Keratinocyte (primary cell): ENCODE measurements around the gene LMAN1. TPM values are rescaled to one million over a fixed set of nuclear protein-coding genes. Genes with fewer than 3 reads are reported as not detected.

Experiments used
- DNase-seq: peaks from one replicate; pipeline ENCODE4 v3.0.0-alpha.2; 2011; ENCODE audit warnings: low read depth, missing footprints, low spot score
- FAIRE-seq: peaks from 2 replicates; lab custom pipeline; 2011; peaks lifted over from hg19 to GRCh38; lab: Jason Lieb, UNC
- H2AFZ ChIP-seq: 2 replicates; pipeline ENCODE4 v1.6.0; 2012; ENCODE audit warnings: low read length, control low read depth, inconsistent platforms; ENCODE audit not compliant: control insufficient read depth
- H3K27ac ChIP-seq: 2 replicates; pipeline ENCODE4 v1.5.1; 2011; ENCODE audit warnings: low read length; ENCODE audit not compliant: control insufficient read depth, insufficient read depth
- H3K27me3 ChIP-seq: 3 replicates; pipeline ENCODE4 v1.6.0; 2011; ENCODE audit warnings: low read length; ENCODE audit not compliant: control insufficient read depth, insufficient read depth; ENCODE audit errors: extremely low read depth
- H3K36me3 ChIP-seq, 2 experiments: 2 replicates in 1 of 2; 3 replicates in 1 of 2; pipeline ENCODE4 v1.5.1; 2011; ENCODE audit warnings: low read length in 2 of 2, mild to moderate bottlenecking in 1 of 2; ENCODE audit not compliant: control insufficient read depth in 2 of 2, insufficient read depth in 2 of 2; ENCODE audit errors: extremely low read depth in 1 of 2
- H3K4me1 ChIP-seq: 3 replicates; pipeline ENCODE4 v1.5.1; 2011; ENCODE audit warnings: low read length; ENCODE audit not compliant: control insufficient read depth, insufficient read depth; ENCODE audit errors: extremely low read depth
- H3K4me2 ChIP-seq: 3 replicates; pipeline ENCODE4 v1.6.0; 2011; ENCODE audit warnings: low read depth, low read length; ENCODE audit not compliant: control insufficient read depth, insufficient read depth; ENCODE audit errors: extremely low read depth
- H3K4me3 ChIP-seq, 3 experiments: fragments of 200-600 bp in 1 of 3; sonication (generic) in 1 of 3; 2 replicates in 2 of 3; 3 replicates in 1 of 3; pipeline ENCODE4 v1.5.1; 2011 to 2016; ENCODE audit warnings: low read length in 3 of 3, mild to moderate bottlenecking in 3 of 3, control low read depth in 2 of 3, inconsistent platforms in 1 of 3, low read depth in 1 of 3, mixed read lengths in 1 of 3, mixed run types in 1 of 3, moderate library complexity in 1 of 3; ENCODE audit not compliant: control insufficient read depth in 2 of 3, insufficient read depth in 2 of 3; ENCODE audit errors: extremely low read depth in 1 of 3
- H3K79me2 ChIP-seq: 2 replicates; pipeline ENCODE4 v1.6.0; 2012; ENCODE audit warnings: low read length; ENCODE audit not compliant: control insufficient read depth, insufficient read depth
- H3K9ac ChIP-seq: 3 replicates; pipeline ENCODE4 v1.6.0; 2011; ENCODE audit warnings: low read length; ENCODE audit not compliant: control insufficient read depth, insufficient read depth; ENCODE audit errors: extremely low read depth
- H3K9me1 ChIP-seq: 3 replicates; pipeline ENCODE4 v1.6.0; 2011; ENCODE audit warnings: low read length; ENCODE audit not compliant: control insufficient read depth, insufficient read depth; ENCODE audit errors: extremely low read depth
- H3K9me3 ChIP-seq: 2 replicates; pipeline ENCODE4 v1.5.1; 2012; ENCODE audit warnings: low read depth, low read length; ENCODE audit not compliant: control insufficient read depth
- H4K20me1 ChIP-seq: 3 replicates; pipeline ENCODE4 v1.6.0; 2011; ENCODE audit warnings: low read length; ENCODE audit not compliant: control insufficient read depth, insufficient read depth; ENCODE audit errors: extremely low read depth
- EZH2 ChIP-seq: IDR thresholded peaks from one replicate; pipeline ENCODE4 v1.6.1; 2012; ENCODE audit warnings: inconsistent platforms, mild to moderate bottlenecking, low read length, moderate library complexity
- dilution Hi-C: fragments of 300-500 bp; cut with MboI; formaldehyde crosslinking; loops from one replicate; pipeline ENCODE4 v1.7.0; 2020; ENCODE audit warnings: low sequenced_read_pairs; ENCODE audit not compliant: extremely low pct_ligation_motif_present
- polyA plus RNA-seq, 5 experiments: library from polyadenylated mRNA; depleted of rRNA in 3 of 5; stranded (reverse) in 3 of 5; stranded (forward) in 1 of 5; unstranded in 1 of 5; fragments of >200 nt; gene quantifications; 1 replicate in 1 of 5; 2 replicates in 3 of 5; 3 replicates in 1 of 5; pipeline versions ENCODE4 v1.2.1 to v1.2.3, GENCODE V29; 2011 to 2012; ENCODE audit warnings: missing spikeins in 2 of 5, low read depth in 1 of 5, low replicate concordance in 1 of 5
- TF ChIP-seq, protein P1 (sequence below), 3 experiments: IDR thresholded peaks in 1 of 3; conservative IDR thresholded peaks in 1 of 3; optimal IDR thresholded peaks in 1 of 3; 2 replicates in 2 of 3; 3 replicates in 1 of 3; pipeline versions ENCODE3 to v1.5.1; 2011; ENCODE audit warnings: low read length in 3 of 3, mild to moderate bottlenecking in 3 of 3, moderate library complexity in 2 of 3, control low read depth in 1 of 3, inconsistent platforms in 1 of 3; ENCODE audit not compliant: insufficient read depth in 2 of 3; ENCODE audit errors: extremely low read depth in 1 of 3

The LMAN1 gene
- polyA plus RNA-seq, 1 donor (not counting 4 experiments of a cell fraction or from before 2014, with no cell fraction given) = 55.6 TPM

DNA sequence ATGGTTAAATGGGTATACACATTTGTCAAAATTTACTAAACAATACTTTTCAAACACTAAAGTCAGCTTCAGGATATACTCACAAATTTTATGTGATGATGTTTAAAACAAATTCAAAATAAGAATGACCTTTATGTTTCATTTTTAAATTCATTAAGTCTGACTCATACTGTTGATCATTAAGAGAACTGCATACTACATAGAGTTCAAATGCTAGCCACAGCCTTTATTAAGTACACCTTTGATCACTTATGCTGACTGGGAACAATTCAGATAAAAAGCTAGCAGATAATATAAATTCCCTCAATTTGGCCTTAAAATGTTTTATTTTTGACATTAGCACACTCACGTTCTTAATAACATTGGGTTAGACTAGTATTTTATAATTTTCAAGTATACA is 14.1 kb downstream of the LMAN1 start:
- Histone ChIP-seq H3K4me1 (no peaks in the 10 kb centered on the region), H3K9me1 (peaks cover under 1% of the 10 kb centered on the region), H3K79me2 (peaks cover 28% of the 10 kb centered on the region), H3K27me3 (no peaks in the 10 kb centered on the region), H3K36me3 (peaks cover 10 to 26% of the 10 kb centered on the region in 2 experiments), H3K9me3 (no peaks in the 10 kb centered on the region), H2AFZ (no peak overlapping the region), H3K4me3 (no peak overlapping the region), H3K27ac (no peak overlapping the region), H4K20me1 (peaks cover 4% of the 10 kb centered on the region), H3K4me2 (no peak overlapping the region), H3K9ac (no peak overlapping the region)
- dilution Hi-C loops = no loop called here
- no peak for DNase-seq
- TF ChIP-seq, protein P1, sequence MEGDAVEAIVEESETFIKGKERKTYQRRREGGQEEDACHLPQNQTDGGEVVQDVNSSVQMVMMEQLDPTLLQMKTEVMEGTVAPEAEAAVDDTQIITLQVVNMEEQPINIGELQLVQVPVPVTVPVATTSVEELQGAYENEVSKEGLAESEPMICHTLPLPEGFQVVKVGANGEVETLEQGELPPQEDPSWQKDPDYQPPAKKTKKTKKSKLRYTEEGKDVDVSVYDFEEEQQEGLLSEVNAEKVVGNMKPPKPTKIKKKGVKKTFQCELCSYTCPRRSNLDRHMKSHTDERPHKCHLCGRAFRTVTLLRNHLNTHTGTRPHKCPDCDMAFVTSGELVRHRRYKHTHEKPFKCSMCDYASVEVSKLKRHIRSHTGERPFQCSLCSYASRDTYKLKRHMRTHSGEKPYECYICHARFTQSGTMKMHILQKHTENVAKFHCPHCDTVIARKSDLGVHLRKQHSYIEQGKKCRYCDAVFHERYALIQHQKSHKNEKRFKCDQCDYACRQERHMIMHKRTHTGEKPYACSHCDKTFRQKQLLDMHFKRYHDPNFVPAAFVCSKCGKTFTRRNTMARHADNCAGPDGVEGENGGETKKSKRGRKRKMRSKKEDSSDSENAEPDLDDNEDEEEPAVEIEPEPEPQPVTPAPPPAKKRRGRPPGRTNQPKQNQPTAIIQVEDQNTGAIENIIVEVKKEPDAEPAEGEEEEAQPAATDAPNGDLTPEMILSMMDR (optimal IDR thresholded peaks at IDR 0.05 in 1 of 3, IDR thresholded peaks at IDR 0.05 in 1 of 3, conservative IDR thresholded peaks at IDR 0.05 in 1 of 3; ENCODE audit: extremely low read depth in 1 of 3, insufficient read depth in 2 of 3, low read length in 3 of 3) = no peak
- TF ChIP-seq EZH2 = no peak
- FAIRE-seq = no peak

- no peak overlapping the region for H2AFZ ChIP-seq
- no peak overlapping the region for H3K4me2 ChIP-seq
- peaks cover 12 to 30% of the 10 kb centered on the region in 2 experiments for H3K36me3 ChIP-seq
- no peaks in the 10 kb centered on the region for H3K27me3 ChIP-seq
- H3K9me3 ChIP-seq = no peaks in the 10 kb centered on the region
- no peak for DNase-seq
- peaks cover 4% of the 10 kb centered on the region for H3K9me1 ChIP-seq
- H3K4me1 ChIP-seq = no peaks in the 10 kb centered on the region
- H3K9ac ChIP-seq = no peak overlapping the region
- H3K27ac ChIP-seq = no peak overlapping the region
- H4K20me1 ChIP-seq = peaks cover 7% of the 10 kb centered on the region
- TF ChIP-seq, protein P1 (optimal IDR thresholded peaks at IDR 0.05 in 1 of 3, IDR thresholded peaks at IDR 0.05 in 1 of 3, conservative IDR thresholded peaks at IDR 0.05 in 1 of 3; ENCODE audit: extremely low read depth in 1 of 3, insufficient read depth in 2 of 3, low read length in 3 of 3) = no peak
- no peak for TF ChIP-seq EZH2
- no peak overlapping the region for H3K4me3 ChIP-seq
- dilution Hi-C loops = no loop called here
- FAIRE-seq = no peak
- peaks cover 32% of the 10 kb centered on the region for H3K79me2 ChIP-seq
These were observed 15.1 kb downstream of the LMAN1 start for GRCh38 chr18:59343926-59344325.
